ENCODE data around the gene OR11A1.

Gene OR11A1

GRCh38 chr6:29456971-29457370, at the start of gene OR11A1, which contains the start of gene OR2H1:
TSS of gene OR11A1 (minus strand) at chr6:29457071. CDS start at chr6:29427641, 29,430 bp downstream.
TSS of gene OR2H1 (plus strand) at chr6:29457155. CDS start at chr6:29461770, 4,615 bp downstream.
- Histone ChIP-seq H3K9ac (ENCODE audit: low read length) (no peak within 1 kb of the TSS), H3K4me2 (ENCODE audit: low read length) (no peak within 1 kb of the TSS), H2AFZ (ENCODE audit: low read depth, low read length) (no peak within 1 kb of the TSS), H3K9me3 (ENCODE audit: insufficient read depth, low read length) (no peaks in the 10 kb centered on the region), H3K27me3 (ENCODE audit: low read depth, low read length) (no peaks in the 10 kb centered on the region), H3K79me2 (ENCODE audit: low read length) (no peaks in the 10 kb centered on the region), H3K27ac (ENCODE audit: low read length) (no peak within 1 kb of the TSS), H3K36me3 (replicated peaks; ENCODE audit: low read depth, low read length) (no peaks in the 10 kb centered on the region), H3K4me3 (ENCODE audit: low read length) (no peak within 1 kb of the TSS), H4K20me1 (ENCODE audit: insufficient read depth, low read length) (no peaks in the 10 kb centered on the region), H3K4me1 (ENCODE audit: low read length) (no peaks in the 10 kb centered on the region)
- TF ChIP-seq EZH2phosphoT487 (IDR thresholded peaks at IDR 0.05; ENCODE audit: low read depth) (no peak), CTCF (IDR thresholded peaks at IDR 0.05; ENCODE audit: low read depth, low read length) (no peak)

GRCh38 chr6:29506446-29507067, 49.7 kb upstream of the OR11A1 start:
- H3K79me2 ChIP-seq (ENCODE audit: low read length), result no peaks in the 10 kb centered on the region
- H3K9me3 ChIP-seq (ENCODE audit: insufficient read depth, low read length), result no peaks in the 10 kb centered on the region
- no peak overlapping the region for H3K9ac ChIP-seq (ENCODE audit: low read length)
- H3K27ac ChIP-seq (ENCODE audit: low read length), result no peak overlapping the region
- no peaks in the 10 kb centered on the region for H3K36me3 ChIP-seq (replicated peaks; ENCODE audit: low read depth, low read length)
- no peak for TF ChIP-seq EZH2phosphoT487 (IDR thresholded peaks at IDR 0.05; ENCODE audit: low read depth)
- TF ChIP-seq CTCF (IDR thresholded peaks at IDR 0.05; ENCODE audit: low read depth, low read length), result no peak
- H4K20me1 ChIP-seq (ENCODE audit: insufficient read depth, low read length), result peaks cover 3% of the 10 kb centered on the region; the same call in 1 of the 2 replicates
- no peaks in the 10 kb centered on the region for H3K27me3 ChIP-seq (ENCODE audit: low read depth, low read length)
- H3K4me2 ChIP-seq (ENCODE audit: low read length), result no peak overlapping the region
- H3K4me3 ChIP-seq (ENCODE audit: low read length), result no peak overlapping the region
- peaks cover 30% of the 10 kb centered on the region for H3K4me1 ChIP-seq (ENCODE audit: low read length)
- H2AFZ ChIP-seq (ENCODE audit: low read depth, low read length), result no peak overlapping the region

- Histone ChIP-seq H3K9me3 (ENCODE audit: insufficient read depth, low read length) (no peaks in the 10 kb centered on the region), H3K27ac (ENCODE audit: low read length) (no peak overlapping the region), H3K36me3 (replicated peaks; ENCODE audit: low read depth, low read length) (no peaks in the 10 kb centered on the region), H3K4me1 (ENCODE audit: low read length) (peaks cover 28% of the 10 kb centered on the region), H4K20me1 (ENCODE audit: insufficient read depth, low read length) (peaks cover 3% of the 10 kb centered on the region; the same call in 1 of the 2 replicates), H2AFZ (ENCODE audit: low read depth, low read length) (no peak overlapping the region), H3K79me2 (ENCODE audit: low read length) (no peaks in the 10 kb centered on the region), H3K4me2 (ENCODE audit: low read length) (no peak overlapping the region), H3K9ac (ENCODE audit: low read length) (no peak overlapping the region), H3K4me3 (ENCODE audit: low read length) (no peak overlapping the region), H3K27me3 (ENCODE audit: low read depth, low read length) (no peaks in the 10 kb centered on the region)
- no peak for TF ChIP-seq EZH2phosphoT487 (IDR thresholded peaks at IDR 0.05; ENCODE audit: low read depth)
These were observed 48.9 kb upstream of the OR11A1 start for GRCh38 chr6:29505808-29506207.

- H3K4me1 ChIP-seq (ENCODE audit: low read length), result peaks cover 20% of the 10 kb centered on the region
- no peak overlapping the region for H2AFZ ChIP-seq (ENCODE audit: low read depth, low read length)
- peaks cover 3% of the 10 kb centered on the region; the same call in 1 of the 2 replicates for H4K20me1 ChIP-seq (ENCODE audit: insufficient read depth, low read length)
- H3K9ac ChIP-seq (ENCODE audit: low read length), result no peak overlapping the region
- no peaks in the 10 kb centered on the region for H3K36me3 ChIP-seq (replicated peaks; ENCODE audit: low read depth, low read length)
- H3K79me2 ChIP-seq (ENCODE audit: low read length), result no peaks in the 10 kb centered on the region
- no peak overlapping the region for H3K4me3 ChIP-seq (ENCODE audit: low read length)
- H3K4me2 ChIP-seq (ENCODE audit: low read length), result no peak overlapping the region
- TF ChIP-seq CTCF (IDR thresholded peaks at IDR 0.05; ENCODE audit: low read depth, low read length), result no peak
- no peak for TF ChIP-seq EZH2phosphoT487 (IDR thresholded peaks at IDR 0.05; ENCODE audit: low read depth)
- no peaks in the 10 kb centered on the region for H3K9me3 ChIP-seq (ENCODE audit: insufficient read depth, low read length)
- no peaks in the 10 kb centered on the region for H3K27me3 ChIP-seq (ENCODE audit: low read depth, low read length)
- no peak overlapping the region for H3K27ac ChIP-seq (ENCODE audit: low read length)
These were observed 48.1 kb upstream of the OR11A1 start for GRCh38 chr6:29504961-29505360.

Data from OCI-LY3 (cell line).